Peyer's patch (tissue), 4 donors: ENCODE results near the gene WWOX. TPM values are rescaled to one million over a fixed set of nuclear protein-coding genes. Genes with fewer than 3 reads are reported as not detected.

ENCODE experiments used
- DNase-seq, 3 donors: peaks; one replicate each; pipeline ENCODE4 v3.0.0-alpha.2; 2017 to 2019
- H3K27ac ChIP-seq, 4 donors: fragments of 200-600 bp; sonication (generic); one replicate each; pipeline ENCODE4 v1.5.1; 2016 to 2019
- H3K27me3 ChIP-seq, 2 donors: fragments of 200-600 bp; sonication (generic); one replicate each; pipeline ENCODE4 v1.5.1; 2019
- H3K36me3 ChIP-seq, 3 donors: fragments of 200-600 bp; sonication (generic); one replicate each; pipeline ENCODE4 v1.5.1; 2016 to 2019
- H3K4me1 ChIP-seq, 4 donors: fragments of 200-600 bp; sonication (generic); one replicate each; pipeline ENCODE4 v1.5.1; 2016 to 2019
- H3K4me3 ChIP-seq, 4 donors: fragments of 200-600 bp; sonication (generic); 1 replicate in 3 of 4; 2 replicates in 1 of 4; pipeline ENCODE4 v1.5.1; 2016 to 2019; ENCODE audit warnings: mild to moderate bottlenecking in 1 of 4
- H3K9me3 ChIP-seq, 4 donors: fragments of 200-600 bp; sonication (generic); one replicate each; pipeline ENCODE4 v1.5.1; 2016 to 2019; ENCODE audit warnings: mild to moderate bottlenecking in 1 of 4
- POLR2A ChIP-seq, 2 donors: fragments of 450-650 bp; IDR thresholded peaks; one replicate each; pipeline ENCODE4 v1.5.1; 2017; ENCODE audit warnings: antibody characterized with exemption in 2 of 2, mild to moderate bottlenecking in 2 of 2, moderate library complexity in 2 of 2
- total RNA-seq, 4 donors: library from RNA; depleted of rRNA; stranded (reverse); fragments of >200 nt; gene quantifications; one replicate each; pipeline ENCODE4 v1.1.0, GENCODE V29; 2016
- TF ChIP-seq, protein P1 (sequence below), 6 experiments: fragments of 450-650 bp in 4 of 6; fragments of 200-600 bp in 2 of 6; sonication (generic) in 1 of 6; IDR thresholded peaks; one replicate each; pipeline ENCODE4 v1.5.1; 2017 to 2019; ENCODE audit warnings: antibody characterized with exemption in 6 of 6, mild to moderate bottlenecking in 3 of 6, moderate library complexity in 1 of 6

WWOX gene
- total RNA-seq, 4 donors from 2014 or later = 17.3 to 197 (median 57.5) TPM

DNA sequence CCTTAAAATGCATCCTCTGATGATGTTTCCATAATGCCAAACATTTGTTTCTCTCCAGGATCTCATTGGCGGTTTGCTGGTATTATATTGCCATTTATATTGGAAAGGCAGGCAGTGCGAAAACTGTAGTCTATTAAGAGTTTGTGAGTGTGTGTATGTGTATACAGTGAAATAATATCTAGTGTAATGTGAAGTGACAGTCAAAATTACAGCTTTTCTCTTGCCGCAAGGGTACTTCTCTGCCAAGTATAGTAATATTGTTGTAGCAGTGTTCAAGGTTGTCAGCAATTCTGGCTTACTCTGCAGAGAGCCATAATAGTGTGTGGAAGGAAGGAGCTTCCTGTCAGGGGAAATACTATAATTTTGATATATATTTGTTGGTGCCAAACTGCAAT, 178.6 kb downstream of the WWOX start:
- H3K4me3 ChIP-seq = no peak overlapping the region
- H3K27me3 ChIP-seq = no peaks in the 10 kb centered on the region
- DNase-seq = no peak
- H3K36me3 ChIP-seq = no peaks in the 10 kb centered on the region
- no peaks in the 10 kb centered on the region for H3K9me3 ChIP-seq
- no peak for TF ChIP-seq POLR2A (IDR thresholded peaks at IDR 0.05)
- TF ChIP-seq, protein P1, sequence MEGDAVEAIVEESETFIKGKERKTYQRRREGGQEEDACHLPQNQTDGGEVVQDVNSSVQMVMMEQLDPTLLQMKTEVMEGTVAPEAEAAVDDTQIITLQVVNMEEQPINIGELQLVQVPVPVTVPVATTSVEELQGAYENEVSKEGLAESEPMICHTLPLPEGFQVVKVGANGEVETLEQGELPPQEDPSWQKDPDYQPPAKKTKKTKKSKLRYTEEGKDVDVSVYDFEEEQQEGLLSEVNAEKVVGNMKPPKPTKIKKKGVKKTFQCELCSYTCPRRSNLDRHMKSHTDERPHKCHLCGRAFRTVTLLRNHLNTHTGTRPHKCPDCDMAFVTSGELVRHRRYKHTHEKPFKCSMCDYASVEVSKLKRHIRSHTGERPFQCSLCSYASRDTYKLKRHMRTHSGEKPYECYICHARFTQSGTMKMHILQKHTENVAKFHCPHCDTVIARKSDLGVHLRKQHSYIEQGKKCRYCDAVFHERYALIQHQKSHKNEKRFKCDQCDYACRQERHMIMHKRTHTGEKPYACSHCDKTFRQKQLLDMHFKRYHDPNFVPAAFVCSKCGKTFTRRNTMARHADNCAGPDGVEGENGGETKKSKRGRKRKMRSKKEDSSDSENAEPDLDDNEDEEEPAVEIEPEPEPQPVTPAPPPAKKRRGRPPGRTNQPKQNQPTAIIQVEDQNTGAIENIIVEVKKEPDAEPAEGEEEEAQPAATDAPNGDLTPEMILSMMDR (IDR thresholded peaks at IDR 0.05) = no peak
- H3K4me1 ChIP-seq = no peaks in the 10 kb centered on the region
- H3K27ac ChIP-seq = no peak overlapping the region

DNA sequence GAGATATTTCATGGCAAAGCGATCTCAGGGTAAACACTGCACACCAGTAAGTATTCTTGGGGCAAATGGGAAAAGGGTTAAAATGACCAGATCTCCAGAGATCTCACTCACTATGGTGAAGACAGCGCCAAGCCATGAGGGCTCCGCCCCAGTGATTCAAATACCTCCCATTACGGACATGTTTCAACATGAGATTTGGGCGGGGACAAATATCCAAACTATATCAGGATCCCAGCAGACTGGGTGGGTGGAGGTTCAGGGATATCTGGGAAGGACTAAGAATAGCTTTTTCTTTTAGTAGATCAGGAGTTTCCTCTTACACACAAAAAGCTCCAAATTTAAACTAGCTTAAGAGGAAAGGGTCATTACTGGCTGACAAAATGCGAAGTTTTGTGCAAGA, 181.7 kb downstream of the WWOX start:
- no peak for DNase-seq
- no peak for TF ChIP-seq POLR2A (IDR thresholded peaks at IDR 0.05)
- TF ChIP-seq, protein P1 (IDR thresholded peaks at IDR 0.05) = no peak
- no peak overlapping the region for H3K4me3 ChIP-seq
- no peaks in the 10 kb centered on the region for H3K27me3 ChIP-seq
- no peak overlapping the region for H3K27ac ChIP-seq
- no peaks in the 10 kb centered on the region for H3K9me3 ChIP-seq
- peaks cover 0 to 9% (median 0%) of the 10 kb centered on the region in 4 donors for H3K4me1 ChIP-seq
- no peaks in the 10 kb centered on the region for H3K36me3 ChIP-seq

DNA sequence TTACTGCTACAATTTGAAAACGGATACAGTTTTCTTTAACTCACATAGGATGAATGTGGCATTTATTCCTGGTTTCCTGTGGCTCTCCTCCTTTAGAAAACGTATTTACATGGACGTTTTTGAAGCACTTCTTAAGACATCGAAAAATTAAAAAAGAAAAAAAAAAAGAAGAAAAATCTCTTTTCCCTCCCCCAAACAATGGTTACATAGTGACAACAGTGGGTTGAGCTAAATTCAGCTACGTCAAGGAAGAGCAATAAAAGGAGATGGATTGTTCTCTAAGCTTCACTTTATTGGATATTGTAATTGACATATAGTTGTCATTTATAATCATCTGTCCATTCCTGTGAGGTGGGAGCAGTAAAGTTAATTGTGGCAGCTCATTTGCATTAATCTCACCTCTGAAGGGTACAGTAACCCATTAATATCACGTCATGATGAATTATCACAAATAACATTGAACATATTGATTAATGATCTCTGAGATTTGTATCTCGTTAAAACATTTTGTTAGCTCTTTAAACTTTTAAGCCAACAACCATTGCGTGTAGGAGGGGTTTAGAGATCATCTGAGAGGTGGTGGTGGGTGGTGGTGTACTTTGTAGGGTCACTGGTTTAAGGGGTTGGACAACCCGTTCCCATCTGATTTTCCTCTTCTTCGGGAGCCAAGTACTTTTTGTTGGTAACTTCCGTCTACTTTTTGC, 184.2 kb downstream of the WWOX start:
- no peak for DNase-seq
- no peaks in the 10 kb centered on the region for H3K36me3 ChIP-seq
- no peak overlapping the region for H3K4me3 ChIP-seq
- H3K9me3 ChIP-seq = no peaks in the 10 kb centered on the region
- peaks cover 0 to 9% (median 0%) of the 10 kb centered on the region in 4 donors for H3K4me1 ChIP-seq
- TF ChIP-seq, protein P1 (IDR thresholded peaks at IDR 0.05) = no peak
- TF ChIP-seq POLR2A (IDR thresholded peaks at IDR 0.05) = no peak
- no peaks in the 10 kb centered on the region for H3K27me3 ChIP-seq
- no peak overlapping the region for H3K27ac ChIP-seq

DNA sequence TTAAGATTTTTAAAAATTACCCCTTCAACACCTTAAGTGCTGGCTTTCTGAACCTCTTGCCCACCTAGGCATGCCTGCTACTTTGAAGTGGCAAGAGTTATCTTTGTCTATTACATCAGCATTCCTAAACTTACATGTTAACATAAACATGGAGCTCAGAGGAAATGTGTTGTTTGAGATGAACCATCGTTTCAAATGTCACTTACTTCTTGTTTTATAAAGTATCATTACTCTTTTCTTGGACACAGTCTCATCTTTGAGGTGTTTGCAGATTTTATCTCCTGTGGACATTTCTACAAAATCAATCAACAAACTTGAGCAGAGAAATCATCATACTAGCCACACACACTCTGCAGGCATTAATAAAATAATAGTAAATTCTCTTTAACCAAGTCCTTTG, 184.9 kb downstream of the WWOX start:
- TF ChIP-seq, protein P1 (IDR thresholded peaks at IDR 0.05) = no peak
- no peak for TF ChIP-seq POLR2A (IDR thresholded peaks at IDR 0.05)
- Histone ChIP-seq H3K27me3 (no peaks in the 10 kb centered on the region), H3K4me1 (peaks cover 0 to 9% (median 0%) of the 10 kb centered on the region in 4 donors), H3K36me3 (no peaks in the 10 kb centered on the region), H3K4me3 (no peak overlapping the region), H3K27ac (no peak overlapping the region), H3K9me3 (no peaks in the 10 kb centered on the region)
- DNase-seq = no peak

DNA sequence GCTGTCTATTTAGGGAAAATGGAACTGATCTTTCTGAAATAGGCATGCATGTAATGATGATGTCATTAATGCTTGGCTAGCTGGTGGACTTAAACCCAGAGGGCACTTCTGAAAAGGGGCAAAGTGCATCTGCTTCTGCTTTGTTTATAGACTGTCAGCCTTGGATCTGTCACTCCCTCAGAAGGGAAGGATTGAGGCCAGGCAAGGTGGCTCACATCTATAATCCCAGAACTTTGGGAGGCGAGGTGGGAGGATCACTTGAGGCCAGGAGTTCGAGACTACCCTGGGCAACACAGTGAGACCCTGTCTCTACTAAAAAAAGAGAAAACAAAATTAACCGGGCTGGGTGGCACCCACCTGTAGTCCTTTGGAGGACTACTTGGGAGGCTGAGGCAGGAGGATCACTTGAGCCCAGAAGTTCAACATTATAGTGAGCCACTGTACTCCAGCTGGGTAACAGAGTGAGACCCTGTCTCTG, 185.5 kb downstream of the WWOX start:
- H3K4me3 ChIP-seq = no peak overlapping the region
- H3K27ac ChIP-seq = peak overlapping the region in 2 of 4 donors; percentile 10 to 15
- H3K9me3 ChIP-seq = no peaks in the 10 kb centered on the region
- peaks cover 0 to 9% (median 0%) of the 10 kb centered on the region in 4 donors for H3K4me1 ChIP-seq
- H3K27me3 ChIP-seq = no peaks in the 10 kb centered on the region
- no peak for TF ChIP-seq POLR2A (IDR thresholded peaks at IDR 0.05)
- H3K36me3 ChIP-seq = no peaks in the 10 kb centered on the region
- DNase-seq = peak in 1 of 3 donors; percentile 62

DNA sequence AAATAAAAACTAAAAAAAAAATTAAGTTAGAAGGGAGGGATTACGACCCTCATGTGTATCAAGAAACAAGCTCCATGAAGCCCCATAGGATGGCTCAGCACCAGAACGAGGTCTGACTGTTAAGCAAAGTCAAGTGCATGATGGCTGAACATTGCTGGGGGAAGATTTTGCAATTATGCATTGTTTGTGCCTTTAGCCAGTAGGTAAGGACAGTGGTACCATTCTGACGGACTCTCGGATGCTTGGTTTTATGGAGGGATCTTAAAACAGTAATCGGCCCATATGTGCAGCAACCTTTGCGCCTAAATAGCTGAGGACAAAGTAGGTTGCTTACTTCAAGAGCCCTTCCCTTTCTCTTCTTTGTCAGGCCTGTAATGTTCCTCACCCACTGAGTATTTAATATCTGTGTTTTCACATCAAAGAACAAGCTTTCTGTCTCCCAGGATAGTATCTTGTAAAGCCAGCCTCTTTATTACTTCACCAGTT, 186.0 kb downstream of the WWOX start:
- no peaks in the 10 kb centered on the region for H3K27me3 ChIP-seq
- peak overlapping the region in 1 of 4 donors; percentile 10 for H3K27ac ChIP-seq
- no peaks in the 10 kb centered on the region for H3K9me3 ChIP-seq
- no peak for TF ChIP-seq POLR2A (IDR thresholded peaks at IDR 0.05)
- TF ChIP-seq, protein P1 (IDR thresholded peaks at IDR 0.05) = no peak
- no peak overlapping the region for H3K4me3 ChIP-seq
- H3K36me3 ChIP-seq = no peaks in the 10 kb centered on the region
- peaks cover 0 to 9% (median 0%) of the 10 kb centered on the region in 4 donors for H3K4me1 ChIP-seq
- no peak for DNase-seq
